HG03460 (cell line): Measurements from ENCODE around the gene FAM221A.
"Not testable (repeated sequence)": the region's sequence is repeated elsewhere in the genome, so short reads cannot be mapped to it uniquely, and the experiment has no call there.

ENCODE experiments used
- ATAC-seq: cut with Tn5 transposase; IDR thresholded peaks from one replicate; pipeline ENCODE4 v1.9.1; 2021; ENCODE audit not compliant: unreplicated experiment

Gene FAM221A, protein sequence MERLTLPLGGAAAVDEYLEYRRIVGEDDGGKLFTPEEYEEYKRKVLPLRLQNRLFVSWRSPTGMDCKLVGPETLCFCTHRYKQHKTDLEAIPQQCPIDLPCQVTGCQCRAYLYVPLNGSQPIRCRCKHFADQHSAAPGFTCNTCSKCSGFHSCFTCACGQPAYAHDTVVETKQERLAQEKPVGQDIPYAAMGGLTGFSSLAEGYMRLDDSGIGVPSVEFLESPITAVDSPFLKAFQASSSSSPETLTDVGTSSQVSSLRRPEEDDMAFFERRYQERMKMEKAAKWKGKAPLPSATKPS

DNA sequence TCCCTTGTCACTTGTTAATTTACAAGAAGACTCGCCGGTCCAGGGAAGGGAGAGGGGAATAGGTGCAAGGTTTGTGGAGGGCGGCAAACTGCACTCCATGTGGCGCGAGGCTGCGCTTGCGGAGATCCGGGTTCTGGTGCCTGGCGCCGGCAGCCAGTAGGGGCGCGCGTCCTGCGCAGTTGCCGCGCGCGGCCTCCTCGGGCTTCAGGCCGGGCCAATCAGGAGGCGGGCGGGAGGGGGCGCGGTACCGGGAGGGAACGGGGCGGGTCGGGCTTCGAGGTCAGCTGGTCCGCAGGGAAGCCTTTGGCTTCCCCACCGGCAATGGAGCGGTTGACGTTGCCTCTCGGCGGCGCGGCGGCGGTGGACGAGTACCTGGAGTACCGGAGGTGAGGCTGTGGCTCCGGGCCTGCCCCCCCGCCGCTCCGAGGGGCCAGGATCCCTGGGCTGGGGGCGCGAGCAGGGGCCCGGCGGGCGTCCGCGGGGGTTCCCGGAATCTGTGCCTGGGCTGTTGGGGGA is at the start of gene FAM221A:
TSS of gene FAM221A (plus strand) at position 302 of the 516 bp plus-strand sequence. CDS start at position 322, 20 bp downstream.
- peak; percentile 99 for ATAC-seq

- ATAC-seq, result no peak
Observed at GRCh38 chr7:23633417-23633816, 46.6 kb upstream of the FAM221A start.

GRCh38 chr7:23645822-23646221 is 34.2 kb upstream of the FAM221A start:
- no peak for ATAC-seq

DNA sequence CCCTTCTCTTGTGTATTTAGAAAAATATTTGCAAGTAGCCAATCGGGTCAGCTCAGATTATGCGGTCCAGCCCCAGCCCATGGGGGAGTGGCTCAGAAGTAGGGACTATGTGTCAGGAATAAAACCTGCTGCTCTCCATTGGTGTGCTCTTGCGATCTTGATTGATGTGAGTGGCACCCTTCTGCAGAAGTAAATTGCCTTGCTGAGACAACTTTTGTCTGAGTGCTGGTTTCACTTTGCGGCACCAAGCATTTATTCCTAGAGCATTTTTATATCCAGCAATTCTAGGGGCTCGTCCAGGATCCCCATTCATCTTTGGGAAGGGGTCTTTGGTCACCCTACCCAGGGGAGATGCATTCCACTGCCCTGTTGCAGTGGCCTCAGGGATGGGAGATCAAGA is 26.1 kb upstream of the FAM221A start:
- no peak for ATAC-seq

- ATAC-seq, result no peak
Observed at GRCh38 chr7:23654508-23654907, 25.5 kb upstream of the FAM221A start.

GRCh38 chr7:23655433-23655832 is 24.6 kb upstream of the FAM221A start:
- ATAC-seq, result no peak

- no peak for ATAC-seq
Observed at GRCh38 chr7:23658831-23659427, 21.1 kb upstream of the FAM221A start.

GRCh38 chr7:23661385-23661784 is 18.6 kb upstream of the FAM221A start:
- no peak for ATAC-seq

DNA sequence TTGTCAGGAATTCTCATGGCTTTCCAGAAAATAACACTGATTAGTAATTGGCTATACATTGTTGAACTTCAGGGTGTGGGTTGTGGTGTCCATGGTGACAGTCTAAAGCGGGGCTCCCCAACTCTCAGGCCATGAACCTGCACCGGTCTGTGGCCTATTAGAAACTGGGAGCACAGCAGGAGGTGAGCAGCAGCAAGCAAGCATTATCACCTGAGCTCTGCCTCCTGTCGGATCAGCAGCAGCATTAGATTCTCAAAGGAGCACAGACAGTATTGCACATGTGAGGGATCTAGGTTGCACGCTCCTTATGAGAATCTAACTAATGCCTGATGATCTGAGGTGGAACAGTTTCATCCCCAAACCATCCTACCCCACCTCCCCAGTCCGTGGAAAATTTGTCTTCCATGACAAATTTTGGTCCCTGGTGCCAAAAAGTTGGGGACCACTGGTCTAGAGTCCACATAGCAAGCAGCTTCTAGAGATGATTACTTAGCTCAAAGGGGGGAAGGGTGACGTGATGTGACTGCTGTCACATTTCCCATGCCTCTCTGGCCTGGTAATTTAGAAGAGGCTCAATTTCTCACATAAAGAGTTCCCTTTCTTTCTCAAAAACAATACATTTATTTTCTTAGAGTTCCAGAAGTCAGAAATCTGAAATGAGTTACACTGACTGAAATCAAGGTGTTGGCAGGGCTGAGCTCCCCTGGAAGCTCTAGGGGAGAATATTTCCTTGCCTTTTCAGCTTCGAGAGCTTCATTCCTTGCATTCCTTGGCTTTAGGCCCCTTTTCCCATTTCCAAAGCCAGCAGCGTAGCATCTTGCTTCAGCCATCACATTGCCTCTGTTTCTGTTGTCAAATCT is 17.6 kb upstream of the FAM221A start:
- no peak for ATAC-seq

- ATAC-seq, result no peak
Observed at GRCh38 chr7:23662984-23663313, 17.1 kb upstream of the FAM221A start.

DNA sequence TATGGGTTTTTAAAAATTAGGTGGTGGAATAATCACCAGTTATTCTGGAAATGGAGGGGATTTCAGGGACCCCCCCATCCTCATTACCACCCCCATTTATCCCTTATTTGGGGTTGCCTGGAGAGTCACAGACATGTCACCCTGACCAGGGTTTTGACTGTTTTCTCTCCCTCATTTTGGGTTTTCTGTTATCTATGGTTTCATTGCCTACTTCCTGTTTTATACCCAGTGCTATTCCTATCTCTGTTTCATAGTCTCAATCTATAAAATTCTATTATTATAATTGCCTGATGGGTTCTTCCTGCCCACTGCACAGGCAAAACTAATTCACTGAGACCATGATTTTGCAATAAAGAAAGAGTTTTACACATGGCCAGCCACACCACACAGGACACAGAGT is 15.9 kb upstream of the FAM221A start:
- no peak for ATAC-seq

DNA sequence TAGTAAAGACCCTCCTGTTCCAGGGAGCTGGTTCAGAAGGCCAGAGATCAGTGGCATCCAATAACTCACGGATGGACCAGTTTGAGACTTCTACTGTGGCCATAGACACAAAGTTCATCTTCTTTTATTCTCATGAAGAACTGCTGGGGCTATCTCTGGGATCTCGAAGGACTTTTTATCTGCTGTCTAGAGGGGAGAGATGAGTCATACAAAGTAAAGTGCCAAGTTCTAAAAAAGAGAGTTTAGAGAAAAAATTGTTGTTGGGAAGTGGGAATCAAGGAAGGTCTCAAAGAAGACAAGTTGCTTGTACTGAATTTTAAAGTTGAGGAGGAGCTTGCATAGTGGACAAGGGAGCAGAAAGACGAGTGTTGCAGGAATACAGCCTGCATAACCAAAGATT is 8.0 kb upstream of the FAM221A start:
- ATAC-seq, result no peak

DNA sequence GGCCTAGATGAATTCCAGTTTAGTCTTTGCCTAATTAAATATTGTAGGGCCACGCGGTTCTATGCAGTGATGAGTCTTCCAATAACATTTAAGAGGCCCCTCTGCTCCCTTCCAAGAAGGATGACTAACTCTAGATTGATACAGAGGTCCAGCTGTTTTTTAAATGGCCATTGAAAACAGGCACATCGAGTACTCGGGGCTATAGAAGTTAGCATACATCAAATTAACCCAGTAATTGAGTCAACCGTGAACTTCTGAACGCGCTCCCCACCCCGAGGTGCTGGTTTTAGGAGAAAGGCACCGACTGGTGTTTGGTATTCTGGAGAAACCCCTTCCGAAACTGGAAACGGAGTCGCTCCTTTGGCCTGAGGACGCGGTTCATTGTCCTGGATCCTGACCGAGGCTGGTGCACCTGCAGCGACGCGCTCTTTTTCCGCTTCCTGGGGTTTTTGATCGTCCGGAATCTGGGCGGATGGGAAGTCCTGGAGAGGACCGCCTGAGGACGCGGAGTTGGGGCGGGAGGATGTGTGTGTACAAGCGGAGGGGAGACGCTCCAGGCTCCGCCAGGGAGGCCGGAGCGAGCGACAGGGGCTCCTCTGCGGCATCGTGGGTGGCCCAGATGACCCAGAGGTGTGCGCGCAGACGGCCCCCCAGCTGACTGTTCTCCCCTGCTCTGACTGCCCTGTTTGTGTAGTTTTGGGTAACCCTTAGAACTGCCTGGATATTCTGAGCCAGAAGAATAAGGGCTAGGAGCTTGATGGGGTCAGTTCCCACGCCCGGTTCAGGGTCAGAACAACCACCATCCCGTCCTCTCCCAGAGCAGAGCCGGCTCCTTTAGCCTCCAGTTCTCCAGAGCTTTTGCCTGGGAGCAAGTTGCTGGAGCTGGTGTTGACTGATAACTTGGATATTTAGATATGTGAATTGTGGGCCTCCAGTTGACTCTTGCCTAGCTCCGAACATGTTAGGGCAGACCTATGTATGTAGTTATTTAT is 711 bp downstream of the FAM221A start:
- peak; percentile 23 for ATAC-seq

DNA sequence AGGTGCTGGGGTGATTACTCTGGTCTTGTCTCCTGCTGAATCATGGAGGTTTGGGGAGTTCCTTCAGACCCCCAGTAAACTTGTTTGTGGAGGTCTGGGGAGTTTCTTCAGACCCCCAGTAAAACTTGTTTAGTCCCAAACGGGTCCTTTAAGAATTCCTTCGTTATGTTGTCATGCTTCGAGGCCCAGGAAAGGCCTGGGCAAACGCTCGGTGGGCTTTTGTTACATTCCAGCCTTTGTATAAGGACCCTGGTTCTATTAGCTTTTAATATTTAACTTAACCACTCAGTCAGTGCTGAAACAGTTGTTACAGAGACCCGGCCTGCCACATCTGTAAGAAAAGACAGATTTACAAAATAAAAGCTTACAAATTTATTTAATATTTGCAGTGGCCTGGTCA is 4.0 kb downstream of the FAM221A start:
- not testable (repeated sequence) for ATAC-seq

DNA sequence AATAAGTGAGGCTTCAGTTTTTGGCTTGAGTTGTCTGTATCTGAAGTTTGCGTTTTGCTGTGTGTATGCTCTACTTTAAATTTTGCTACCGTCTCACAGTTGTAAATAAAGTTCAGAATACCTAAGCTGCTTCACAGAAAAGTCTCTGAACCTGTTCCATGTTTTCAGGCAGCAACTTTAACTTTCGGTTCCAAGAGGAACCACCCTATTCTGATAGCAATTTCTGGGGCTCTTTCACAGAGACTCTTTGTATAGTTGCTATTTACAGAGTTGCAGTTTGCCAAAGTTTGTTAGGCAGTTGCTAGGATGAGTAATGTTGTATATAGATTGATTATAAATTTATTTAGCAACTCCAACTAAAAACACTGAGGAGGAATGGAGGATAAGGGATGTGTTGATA is 5.7 kb downstream of the FAM221A start:
- no peak for ATAC-seq

GRCh38 chr7:23687011-23687410 is 7.0 kb downstream of the FAM221A start:
- ATAC-seq, result no peak

- no peak for ATAC-seq
Observed at GRCh38 chr7:23689165-23689564, 9.2 kb downstream of the FAM221A start.

DNA sequence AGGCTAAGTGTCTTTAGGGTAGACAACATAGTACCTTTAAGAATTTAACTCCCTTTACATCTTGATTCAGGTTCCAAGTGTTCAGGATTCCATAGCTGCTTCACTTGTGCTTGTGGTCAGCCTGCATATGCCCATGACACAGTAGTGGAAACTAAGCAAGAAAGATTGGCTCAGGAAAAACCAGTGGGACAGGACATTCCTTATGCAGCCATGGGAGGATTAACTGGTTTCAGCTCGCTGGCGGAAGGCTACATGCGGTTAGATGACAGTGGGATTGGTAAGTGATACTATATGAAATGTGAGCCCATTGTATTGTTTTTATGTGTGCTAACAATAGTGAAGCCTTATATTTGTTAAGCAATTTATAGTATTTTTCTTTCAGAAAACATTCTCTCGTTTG is 11.3 kb downstream of the FAM221A start:
- ATAC-seq, result no peak

DNA sequence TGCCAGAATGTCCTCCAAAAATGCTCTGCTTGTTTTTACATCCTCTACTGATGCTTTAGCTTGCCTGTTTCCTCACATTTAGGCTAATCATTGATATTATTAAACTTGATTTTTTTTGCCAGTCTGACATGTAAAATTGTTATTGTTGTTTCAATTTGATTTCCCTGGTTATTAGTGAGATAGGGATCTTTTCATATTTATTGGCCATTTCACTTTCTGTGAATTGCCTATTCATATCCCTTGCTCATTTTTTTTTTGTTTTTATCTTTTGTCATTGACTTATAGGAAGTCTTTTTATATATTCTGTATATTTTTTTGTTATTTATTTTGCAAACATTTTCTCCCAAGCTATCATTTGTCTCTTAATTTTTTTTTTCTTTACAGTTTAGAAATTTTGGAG is 13.2 kb downstream of the FAM221A start:
- ATAC-seq, result no peak

DNA sequence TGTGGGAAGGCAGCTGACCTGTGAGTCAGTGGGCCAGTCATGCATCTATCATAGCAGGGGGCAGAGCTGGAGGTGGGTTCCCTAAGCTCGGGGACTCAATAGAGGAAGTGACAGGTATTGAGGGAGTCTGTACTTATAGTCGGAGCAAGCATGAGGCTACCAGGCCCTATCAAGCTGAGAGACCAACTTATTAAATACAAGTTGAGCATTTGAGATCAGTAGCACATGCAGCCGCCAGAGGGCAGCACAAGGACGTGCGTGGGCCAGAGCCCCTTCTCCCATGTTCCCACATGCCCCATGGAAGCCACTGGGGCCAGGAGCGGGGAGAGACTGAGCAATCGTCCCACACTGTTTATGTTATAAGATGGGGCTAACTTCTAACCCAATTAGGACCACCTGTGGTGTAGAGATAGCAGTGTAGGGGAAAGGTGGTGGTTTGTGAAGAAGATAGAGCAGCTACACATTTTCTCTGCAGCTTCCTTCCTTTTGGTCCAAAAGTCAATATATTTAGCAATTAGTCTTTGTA is 17.0 kb downstream of the FAM221A start:
- ATAC-seq, result no peak
